ENCODE results near the gene ZDHHC18. TPM values are rescaled to one million over a fixed set of nuclear protein-coding genes. Genes with fewer than 3 reads are reported as not detected.

ZDHHC18 gene
- total RNA-seq, 4 donors from 2014 or later, result 9.6 to 31.7 (median 20.8) TPM

- H3K27me3 ChIP-seq, result no peaks in the 10 kb centered on the region
- peak overlapping the region in 2 of 4 donors; percentile 9 to 81 for H3K27ac ChIP-seq (replicated peaks in 1 of 4)
- WGBS, result 72% methylated on average over 4 of the region's 4 CpGs
- no peak for DNase-seq (ENCODE audit: extremely low spot score)
- H3K36me3 ChIP-seq, result peaks cover 11 to 34% (median 21%) of the 10 kb centered on the region in 4 donors
- H3K4me3 ChIP-seq, result peak overlapping the region in 1 of 4 donors; percentile 17
- H3K4me1 ChIP-seq, result peaks cover 30 to 45% (median 44%) of the 10 kb centered on the region in 4 donors
- intact Hi-C loops (cut with DNase I), result no loop called here
- H3K9me3 ChIP-seq, result no peaks in the 10 kb centered on the region
- TF ChIP-seq POLR2A (IDR thresholded peaks at IDR 0.05; ENCODE audit: low read depth) (no peak), POLR2AphosphoS5 (IDR thresholded peaks at IDR 0.05) (no peak), CTCF (IDR thresholded peaks at IDR 0.05) (no peak), EP300 (IDR thresholded peaks at IDR 0.05) (no peak)
Observed at GRCh38 chr1:26828411-26828991, 2.0 kb downstream of the ZDHHC18 start.

GRCh38 chr1:26829184-26829911 lies 2.9 kb downstream of the ZDHHC18 start:
- DNase-seq (ENCODE audit: extremely low spot score), result no peak
- peaks cover 19 to 42% (median 30%) of the 10 kb centered on the region in 4 donors for H3K36me3 ChIP-seq
- H3K27ac ChIP-seq (replicated peaks in 1 of 4), result no peak overlapping the region
- H3K27me3 ChIP-seq, result no peaks in the 10 kb centered on the region
- WGBS, result 86% methylated on average over 6 of the region's 6 CpGs
- no peak overlapping the region for H3K4me3 ChIP-seq
- TF ChIP-seq POLR2AphosphoS5 (IDR thresholded peaks at IDR 0.05) (no peak), POLR2A (IDR thresholded peaks at IDR 0.05; ENCODE audit: low read depth) (no peak), EP300 (IDR thresholded peaks at IDR 0.05) (no peak), CTCF (IDR thresholded peaks at IDR 0.05) (no peak)
- H3K9me3 ChIP-seq, result no peaks in the 10 kb centered on the region
- intact Hi-C loops (cut with DNase I), result no loop called here
- peaks cover 30 to 45% (median 44%) of the 10 kb centered on the region in 4 donors for H3K4me1 ChIP-seq

GRCh38 chr1:26831059-26831458 lies 4.6 kb downstream of the ZDHHC18 start:
- H3K36me3 ChIP-seq, result peaks cover 22 to 59% (median 47%) of the 10 kb centered on the region in 4 donors
- no peak overlapping the region for H3K4me3 ChIP-seq
- intact Hi-C loops (cut with DNase I), result no loop called here
- H3K27me3 ChIP-seq, result no peaks in the 10 kb centered on the region
- no peak for DNase-seq (ENCODE audit: extremely low spot score)
- no peak overlapping the region for H3K27ac ChIP-seq (replicated peaks in 1 of 4)
- H3K9me3 ChIP-seq, result no peaks in the 10 kb centered on the region
- 98% methylated on average over 3 of the region's 3 CpGs for WGBS
- peaks cover 26 to 36% (median 36%) of the 10 kb centered on the region in 4 donors for H3K4me1 ChIP-seq
- no peak for TF ChIP-seq EP300 (IDR thresholded peaks at IDR 0.05)

- H3K27me3 ChIP-seq, result no peaks in the 10 kb centered on the region
- H3K4me3 ChIP-seq, result no peak overlapping the region
- no peak for DNase-seq (ENCODE audit: extremely low spot score)
- 62% methylated on average over 3 of the region's 3 CpGs for WGBS
- peaks cover 22 to 62% (median 51%) of the 10 kb centered on the region in 4 donors for H3K36me3 ChIP-seq
- H3K27ac ChIP-seq (replicated peaks in 1 of 4), result no peak overlapping the region
- peaks cover 25 to 33% (median 33%) of the 10 kb centered on the region in 4 donors for H3K4me1 ChIP-seq
- intact Hi-C loops (cut with DNase I), result no loop called here
- H3K9me3 ChIP-seq, result no peaks in the 10 kb centered on the region
- TF ChIP-seq CTCF (IDR thresholded peaks at IDR 0.05) (no peak), EP300 (IDR thresholded peaks at IDR 0.05) (no peak), POLR2AphosphoS5 (IDR thresholded peaks at IDR 0.05) (no peak), POLR2A (IDR thresholded peaks at IDR 0.05; ENCODE audit: low read depth) (no peak)
Observed at GRCh38 chr1:26831546-26832248, 5.2 kb downstream of the ZDHHC18 start.
